ENCODE data around the gene TTC39A.

GRCh38 chr1:51313268-51313852 is 17.0 kb downstream of the TTC39A start:
- no peak for TF ChIP-seq SIN3A (IDR thresholded peaks at IDR 0.05; ENCODE audit: borderline replicate concordance, insufficient read depth, low read depth, low read length)
- TF ChIP-seq, protein P1, sequence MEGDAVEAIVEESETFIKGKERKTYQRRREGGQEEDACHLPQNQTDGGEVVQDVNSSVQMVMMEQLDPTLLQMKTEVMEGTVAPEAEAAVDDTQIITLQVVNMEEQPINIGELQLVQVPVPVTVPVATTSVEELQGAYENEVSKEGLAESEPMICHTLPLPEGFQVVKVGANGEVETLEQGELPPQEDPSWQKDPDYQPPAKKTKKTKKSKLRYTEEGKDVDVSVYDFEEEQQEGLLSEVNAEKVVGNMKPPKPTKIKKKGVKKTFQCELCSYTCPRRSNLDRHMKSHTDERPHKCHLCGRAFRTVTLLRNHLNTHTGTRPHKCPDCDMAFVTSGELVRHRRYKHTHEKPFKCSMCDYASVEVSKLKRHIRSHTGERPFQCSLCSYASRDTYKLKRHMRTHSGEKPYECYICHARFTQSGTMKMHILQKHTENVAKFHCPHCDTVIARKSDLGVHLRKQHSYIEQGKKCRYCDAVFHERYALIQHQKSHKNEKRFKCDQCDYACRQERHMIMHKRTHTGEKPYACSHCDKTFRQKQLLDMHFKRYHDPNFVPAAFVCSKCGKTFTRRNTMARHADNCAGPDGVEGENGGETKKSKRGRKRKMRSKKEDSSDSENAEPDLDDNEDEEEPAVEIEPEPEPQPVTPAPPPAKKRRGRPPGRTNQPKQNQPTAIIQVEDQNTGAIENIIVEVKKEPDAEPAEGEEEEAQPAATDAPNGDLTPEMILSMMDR (IDR thresholded peaks at IDR 0.05): no peak; the same call in 1 of the 2 replicates
- TF ChIP-seq POLR2AphosphoS5 (IDR thresholded peaks at IDR 0.05; ENCODE audit: low read depth, low read length): no peak
- TF ChIP-seq REST (IDR thresholded peaks at IDR 0.05; ENCODE audit: insufficient read depth in 1 of 2, low read depth in 2 of 2, low read length in 1 of 2): no peak
- TF ChIP-seq TCF7L2 (IDR thresholded peaks at IDR 0.05; ENCODE audit: low read depth, low read length): no peak

Data from Panc1 (cell line).